SK-MEL-5 (cell line): ENCODE data around the gene XRCC5. TPM values are rescaled to one million over a fixed set of nuclear protein-coding genes. Genes with fewer than 3 reads are reported as not detected.

Experiments
- DNase-seq: peaks from one replicate; pipeline ENCODE4 v3.0.0-alpha.2; 2016; ENCODE audit warnings: low read depth, low spot score
- in situ Hi-C: cut with HindIII; loops from 2 replicates; pipeline ENCODE4 v1.10.0; 2016; ENCODE audit warnings: low sequenced_read_pairs, high pct_unique_total_duplicates, low pct_unique_long_range_greater_than_20kb
- total RNA-seq: library from RNA; depleted of rRNA; stranded (reverse); fragments of >200 nt; shearing (Covaris generic); gene quantifications from 2 replicates; pipeline ENCODE4 v1.2.3, GENCODE V29; 2014

Gene XRCC5
- total RNA-seq, 1 experiment from 2014 or later = 381 TPM

DNA sequence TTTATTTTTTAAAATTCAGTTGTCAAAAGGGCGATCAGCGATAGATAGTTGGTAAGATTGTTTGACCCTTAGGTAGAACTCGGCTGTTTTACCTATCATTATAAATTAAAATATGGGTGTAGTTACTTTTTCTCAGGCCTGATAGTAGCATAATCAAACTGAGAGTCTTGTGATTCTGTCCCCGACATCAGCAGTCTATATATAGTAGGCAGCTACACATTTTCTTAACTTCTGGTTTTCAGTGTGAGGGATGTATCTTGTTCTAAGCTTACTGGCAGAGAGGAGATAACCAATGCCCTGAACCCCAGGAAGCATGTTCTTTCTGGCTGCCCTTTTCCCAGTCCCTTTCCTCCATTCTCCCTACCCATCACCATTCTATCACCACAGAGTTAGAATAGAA lies 56.6 kb downstream of the XRCC5 start:
- in situ Hi-C loops = no loop called here

DNA sequence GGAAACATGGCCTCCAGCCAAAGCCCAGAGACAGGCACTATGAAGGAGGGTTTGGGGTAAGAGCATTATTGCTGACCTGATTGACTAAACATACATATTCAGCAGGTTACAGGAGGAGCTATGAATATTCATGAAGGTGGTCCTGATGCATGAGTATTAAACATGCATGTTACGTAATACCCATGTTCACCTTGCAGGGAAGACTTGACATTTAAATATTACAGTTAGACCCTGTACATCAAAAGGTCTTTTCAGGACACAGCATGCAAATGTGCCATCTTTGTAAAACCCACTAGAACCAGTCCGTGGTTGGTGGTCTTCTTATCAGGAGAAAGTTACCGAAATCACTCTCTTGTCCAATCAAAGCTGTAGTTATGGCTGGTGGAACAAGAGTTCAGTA lies 59.9 kb downstream of the XRCC5 start:
- DNase-seq = no peak
- in situ Hi-C loops = no loop called here

More for the DNA sequence above, 56.6 kb downstream of the XRCC5 start:
- DNase-seq = no peak

DNA sequence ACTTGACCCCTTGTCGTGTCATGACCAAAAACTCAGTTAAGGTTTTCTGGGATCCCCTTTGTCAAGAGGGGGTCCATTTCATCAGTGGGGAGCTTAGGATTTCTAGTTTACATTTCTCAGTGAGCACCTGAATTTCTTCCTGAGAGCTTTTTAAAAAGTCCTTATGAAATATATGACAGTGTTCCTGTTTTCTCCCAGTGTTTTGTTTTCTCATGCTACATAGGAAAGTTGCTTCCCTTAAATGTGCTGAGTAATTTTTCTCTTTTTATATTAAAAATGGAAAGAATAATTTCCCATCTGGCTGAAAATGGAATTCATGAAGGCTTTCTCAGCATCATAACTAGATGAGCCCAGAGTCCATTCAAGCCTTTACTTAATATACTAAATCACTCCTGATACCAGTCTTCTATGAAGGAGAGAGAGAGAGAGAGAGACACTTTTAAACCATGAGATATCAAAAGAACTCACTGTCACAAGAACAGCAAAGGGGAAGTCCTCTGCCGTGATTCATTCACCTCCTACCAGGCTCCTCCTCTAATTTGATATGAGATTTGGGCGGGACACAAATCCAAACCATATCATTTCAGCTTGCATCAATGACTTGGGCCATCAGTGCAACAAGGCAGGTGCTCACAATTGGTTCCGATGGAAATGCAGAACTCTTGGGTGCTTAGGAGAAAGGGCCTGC lies 61.1 kb downstream of the XRCC5 start:
- no peak for DNase-seq
- in situ Hi-C loops = no loop called here

DNA sequence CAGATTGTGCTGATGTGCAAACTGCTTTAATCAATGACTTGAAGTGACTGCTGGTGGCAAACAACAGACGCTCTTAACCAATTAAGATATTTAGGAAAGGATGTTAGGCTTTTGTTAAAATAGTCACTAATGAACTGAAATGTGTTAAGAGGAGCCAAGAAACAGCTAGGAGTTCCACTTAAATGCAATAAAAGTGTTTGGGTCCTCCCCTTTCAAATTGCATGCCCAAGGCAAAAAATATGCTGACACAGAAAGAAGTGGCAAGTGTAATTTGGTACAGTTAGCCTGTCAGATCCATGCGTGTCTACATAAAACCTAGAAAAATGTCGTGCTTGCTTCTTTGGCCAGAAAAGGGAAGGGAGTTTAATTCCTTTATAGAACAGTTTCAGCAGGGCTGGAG lies 61.9 kb downstream of the XRCC5 start:
- DNase-seq = no peak
- in situ Hi-C loops = no loop called here

DNA sequence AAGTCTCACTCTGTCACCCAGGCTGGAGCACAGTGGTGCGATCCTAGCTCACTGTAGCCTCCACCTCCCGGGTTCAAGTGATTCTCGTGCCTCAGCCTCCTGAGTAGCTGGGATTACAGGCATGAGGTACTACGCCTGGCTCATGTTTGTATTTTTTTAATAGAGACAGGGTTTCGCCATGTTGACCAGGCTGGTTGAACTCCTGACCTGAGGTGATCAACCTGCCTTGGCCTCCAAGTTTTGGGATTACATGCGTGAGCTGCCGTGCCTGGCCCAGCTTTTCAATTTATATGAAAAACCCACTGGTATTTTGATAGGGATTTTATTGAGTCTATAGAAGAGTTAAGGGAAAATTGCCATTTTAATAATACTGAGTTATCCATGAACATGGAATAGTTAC lies 63.3 kb downstream of the XRCC5 start:
- DNase-seq = no peak
- in situ Hi-C loops = no loop called here

DNA sequence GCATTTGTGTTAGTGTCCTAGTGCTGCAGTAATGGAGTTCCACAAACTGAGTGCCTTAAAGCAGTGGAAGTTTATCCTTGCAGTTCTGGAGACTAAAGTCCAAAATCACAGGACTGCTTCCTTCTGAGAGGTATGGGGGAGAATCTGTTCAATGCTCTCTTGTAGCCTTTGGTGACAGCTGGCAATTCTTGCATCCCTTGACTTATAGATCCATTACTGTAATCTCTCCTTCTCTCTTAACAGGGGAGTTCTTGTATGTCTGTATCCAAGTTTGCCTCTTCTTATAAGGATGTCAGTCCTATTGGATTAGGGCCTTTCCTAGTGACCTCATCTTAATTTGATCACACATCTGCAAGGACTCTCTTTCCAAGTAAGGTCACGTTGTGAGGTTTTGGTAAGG lies 69.9 kb downstream of the XRCC5 start:
- in situ Hi-C loops = no loop called here
- DNase-seq = no peak

DNA sequence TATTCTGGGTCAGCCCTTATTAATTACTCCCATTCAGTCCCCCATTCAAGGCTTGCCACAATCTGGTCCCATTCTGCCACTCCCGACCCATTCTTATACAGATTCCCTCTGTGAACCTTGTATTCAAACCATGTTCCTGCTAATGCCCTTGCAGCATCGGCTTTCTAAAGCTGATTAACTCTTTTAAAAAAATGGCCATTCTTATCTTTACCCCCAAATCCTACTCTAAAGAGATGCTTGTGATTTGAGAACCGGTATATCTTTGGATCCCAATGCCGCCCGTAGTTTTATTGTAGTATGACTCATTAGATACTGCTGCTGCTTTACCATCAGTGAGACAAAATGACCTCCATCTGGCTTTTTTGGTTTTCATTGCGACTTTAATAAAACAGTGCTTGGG lies 72.2 kb downstream of the XRCC5 start:
- DNase-seq = no peak
- in situ Hi-C loops = no loop called here

DNA sequence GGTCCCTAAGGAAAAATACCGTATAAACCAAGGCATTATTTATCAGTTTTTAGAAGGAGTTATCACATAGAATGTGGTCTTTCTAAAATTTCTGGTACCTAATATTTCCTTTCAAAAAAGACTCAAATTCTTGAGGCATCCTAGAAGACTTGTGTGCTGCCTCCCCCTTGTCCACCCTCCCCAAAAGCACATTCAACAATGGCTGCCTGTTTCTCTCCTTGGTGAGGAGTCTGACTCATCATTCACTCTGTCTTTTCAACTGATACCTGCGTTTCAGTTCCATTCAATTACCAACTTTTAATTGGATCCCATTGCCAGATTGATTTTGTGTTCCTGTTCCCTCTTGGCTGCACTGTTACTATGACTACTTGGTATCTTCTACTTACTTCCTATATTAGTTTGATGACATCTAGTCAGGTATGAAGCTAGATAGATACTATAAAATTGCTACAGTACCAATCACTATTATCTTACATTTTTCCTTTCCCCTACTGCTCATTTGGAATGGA lies 72.9 kb downstream of the XRCC5 start:
- in situ Hi-C loops = no loop called here
- DNase-seq = peak; percentile 15

DNA sequence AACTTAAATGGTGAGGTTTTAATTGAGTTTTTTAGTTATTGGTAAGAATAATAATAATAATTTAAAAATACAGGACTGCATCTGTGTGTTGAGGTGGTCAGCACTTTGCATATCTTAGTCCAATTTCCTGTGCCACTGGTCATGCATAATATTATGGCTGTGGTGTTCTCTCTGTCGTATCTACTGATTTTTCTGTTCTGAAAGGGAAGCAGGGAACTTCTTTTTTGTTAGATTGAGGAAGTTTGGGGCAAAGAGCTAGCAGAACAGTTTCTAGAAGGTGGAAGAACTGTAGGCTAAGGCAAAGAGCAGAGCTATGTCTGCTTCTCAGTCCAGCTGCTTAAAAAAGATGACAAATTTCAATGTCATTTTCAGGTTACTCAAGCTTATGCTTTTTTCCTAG lies 74.3 kb downstream of the XRCC5 start:
- in situ Hi-C loops = no loop called here
- no peak for DNase-seq

DNA sequence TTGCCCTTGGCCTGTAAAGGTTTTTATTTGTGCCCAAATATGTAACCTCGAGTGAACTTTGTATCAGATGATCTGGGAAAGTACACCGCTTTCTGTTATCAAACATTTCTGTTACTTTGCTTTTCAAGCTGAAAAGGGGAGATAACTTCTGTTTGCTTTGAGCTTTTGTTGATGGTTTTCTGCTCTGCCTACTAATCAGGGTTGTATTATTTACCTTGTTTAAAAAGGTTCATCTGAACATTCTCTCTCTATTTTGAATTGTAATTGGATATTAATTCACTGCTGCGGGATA lies 79.4 kb downstream of the XRCC5 start:
- in situ Hi-C loops = no loop called here
- no peak for DNase-seq

DNA sequence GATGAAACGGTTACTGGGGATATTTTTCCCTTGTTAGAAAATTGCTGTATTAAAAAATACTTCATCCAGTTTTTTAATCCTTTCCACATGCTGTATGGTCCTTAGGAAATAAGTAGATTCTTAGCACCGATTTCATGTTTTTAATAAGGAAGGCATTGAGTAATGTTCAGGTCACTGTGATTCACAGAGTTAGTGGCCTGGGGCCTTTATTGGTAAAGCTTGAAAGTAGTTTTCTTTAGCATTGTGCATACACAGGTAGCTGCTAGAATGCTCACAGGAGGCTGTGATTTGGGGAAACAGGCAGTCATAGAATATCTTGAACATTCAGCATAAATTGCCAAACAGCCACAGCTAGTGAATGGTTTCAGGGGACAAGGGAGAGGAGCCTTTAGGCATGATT lies 79.8 kb downstream of the XRCC5 start:
- in situ Hi-C loops = no loop called here
- DNase-seq = no peak

DNA sequence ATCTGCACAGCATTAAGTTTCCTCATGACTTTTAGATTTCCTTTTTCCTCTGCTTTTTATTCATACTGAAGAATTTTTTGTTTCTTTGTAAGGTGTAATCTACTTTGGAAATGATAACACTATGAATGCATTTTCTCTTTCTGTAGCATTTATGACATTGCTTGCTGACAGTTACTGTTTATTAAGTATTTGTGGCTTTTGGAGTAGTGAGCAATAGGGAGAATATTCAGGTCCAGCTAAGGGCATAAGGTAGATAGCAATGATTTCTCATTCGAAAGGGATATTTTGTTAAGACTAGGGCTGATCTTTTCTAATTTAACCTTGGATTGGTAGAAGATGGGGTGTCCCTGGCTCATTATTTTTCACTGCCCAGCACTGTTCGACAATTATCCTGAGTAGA lies 80.3 kb downstream of the XRCC5 start:
- no peak for DNase-seq
- in situ Hi-C loops = no loop called here

DNA sequence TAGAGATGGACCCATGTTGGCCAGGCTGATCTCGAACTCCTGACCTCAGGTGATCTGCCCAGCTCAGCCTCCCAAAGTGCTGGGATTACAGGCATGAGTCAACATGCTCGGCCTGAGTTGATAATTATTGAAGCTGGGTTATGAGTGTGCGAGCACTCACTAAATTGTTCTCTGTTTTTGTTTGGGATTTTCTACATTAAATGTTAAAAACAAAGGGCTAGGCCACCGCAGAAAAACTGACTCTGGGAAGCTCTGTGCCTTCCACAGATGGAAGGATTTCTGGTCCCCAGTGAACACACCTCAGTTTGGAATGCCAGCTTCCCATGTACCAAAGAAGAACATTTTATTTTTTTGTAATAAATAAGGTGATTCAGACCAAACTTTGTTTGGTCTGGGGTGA lies 83.0 kb downstream of the XRCC5 start:
- in situ Hi-C loops = no loop called here
- DNase-seq = no peak

DNA sequence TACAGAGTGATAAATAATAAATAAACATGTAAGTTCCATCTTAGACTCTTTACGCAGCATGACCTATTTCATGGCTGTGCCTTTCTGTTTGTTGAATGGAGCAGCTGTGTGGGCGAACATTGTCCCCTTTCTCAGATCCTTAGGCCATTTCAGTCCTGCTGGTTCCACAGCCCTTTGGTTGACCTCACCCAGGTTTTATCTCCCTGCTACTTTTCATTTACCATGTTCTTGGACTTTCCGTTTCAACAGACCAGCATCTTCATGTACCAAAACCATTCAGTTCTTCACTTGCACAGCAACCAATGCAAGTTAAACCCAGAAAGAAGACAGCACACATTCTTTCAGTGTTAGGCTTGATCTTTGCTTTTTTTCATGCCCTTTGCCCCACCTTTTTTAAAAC lies 83.8 kb downstream of the XRCC5 start:
- no peak for DNase-seq
- in situ Hi-C loops = no loop called here

DNA sequence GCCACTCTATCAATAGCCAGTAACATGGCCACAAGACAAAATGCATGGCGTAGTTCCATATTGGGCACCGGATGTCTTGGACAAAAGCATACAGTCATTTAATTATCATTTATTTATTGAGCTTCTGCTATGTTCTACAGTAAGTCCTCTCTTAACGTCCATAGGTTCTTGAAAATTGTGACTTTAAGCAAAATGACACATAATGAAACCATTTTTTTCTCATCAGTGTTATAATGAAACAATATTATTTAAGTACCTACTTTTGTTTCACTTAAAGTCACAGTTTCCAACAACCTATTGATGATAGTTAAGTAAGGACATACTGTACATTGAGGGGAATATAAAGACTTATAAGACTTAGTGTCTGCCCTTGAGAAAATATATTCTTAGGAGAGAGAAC lies 84.9 kb downstream of the XRCC5 start:
- in situ Hi-C loops = no loop called here
- DNase-seq = no peak

DNA sequence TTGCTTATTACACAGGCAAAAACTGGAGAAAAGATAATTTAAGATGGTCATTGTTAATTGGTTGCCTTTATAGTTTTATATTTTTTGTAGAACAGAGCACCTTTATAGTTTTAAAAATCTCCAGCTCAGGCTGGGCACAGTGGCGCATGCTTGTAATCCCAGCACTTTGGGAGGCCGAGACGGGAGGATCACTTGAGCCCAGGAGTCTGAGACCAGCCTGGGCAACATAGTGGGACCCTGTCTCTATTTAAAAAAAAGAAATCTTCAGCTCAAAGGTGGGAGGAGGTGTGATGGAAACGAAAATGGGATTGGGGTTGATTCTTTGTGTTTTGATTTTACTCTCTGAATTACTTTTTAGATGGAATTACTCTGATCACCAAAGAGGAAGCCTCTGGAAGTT lies 85.4 kb downstream of the XRCC5 start:
- in situ Hi-C loops = no loop called here
- no peak for DNase-seq

DNA sequence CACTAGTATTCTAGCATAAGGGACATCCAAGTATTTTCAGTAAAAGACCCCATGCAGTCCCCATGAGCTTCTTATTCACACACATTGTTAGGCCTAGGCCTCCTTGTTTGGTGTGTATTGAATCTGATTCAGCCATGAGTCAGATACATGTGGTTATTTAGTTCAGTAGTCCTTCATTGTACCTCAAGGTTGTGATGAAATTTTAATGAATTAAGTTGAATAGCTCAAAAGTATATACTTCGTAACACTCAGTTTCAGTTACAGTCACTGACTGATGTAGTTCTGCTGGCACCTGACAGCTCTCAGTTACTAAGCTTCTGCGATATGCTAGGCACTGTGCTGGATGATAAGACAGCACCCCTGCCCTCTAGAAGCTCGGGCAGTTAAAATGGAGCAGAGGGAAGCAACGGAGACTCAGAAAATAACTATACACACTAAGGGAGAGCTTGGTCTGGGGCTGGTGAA lies 86.4 kb downstream of the XRCC5 start:
- peak; percentile 52 for DNase-seq
- in situ Hi-C loops = no loop called here

DNA sequence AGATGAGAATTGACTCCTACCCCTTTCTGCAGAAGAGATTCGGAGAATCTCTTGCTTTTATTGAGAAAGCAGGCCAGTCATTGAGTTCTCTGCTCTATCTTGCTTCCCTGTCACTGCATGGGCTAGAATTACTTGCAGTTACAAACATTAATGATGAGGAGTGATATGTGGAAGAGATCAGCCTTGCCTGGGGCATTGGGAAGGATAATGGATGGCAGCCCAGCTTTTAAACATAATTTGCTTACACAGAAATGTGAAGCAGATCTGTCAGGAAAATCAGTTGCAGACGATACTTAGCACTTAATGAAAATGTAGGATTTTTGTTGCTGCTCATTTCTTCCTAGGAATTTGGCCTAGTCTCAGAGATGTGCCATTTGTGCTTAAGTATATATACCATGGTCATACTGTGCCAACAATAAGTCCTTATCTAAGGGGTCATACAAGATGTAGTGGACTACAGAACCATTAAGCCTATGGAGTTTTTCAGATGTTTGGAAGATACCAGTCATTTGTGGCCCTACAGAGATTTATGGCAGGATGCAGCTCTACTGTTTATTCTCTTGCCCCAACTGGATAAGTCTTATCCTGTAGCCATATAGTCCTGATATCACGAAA lies 92.7 kb downstream of the XRCC5 start:
- in situ Hi-C loops = no loop called here
- DNase-seq = no peak

DNA sequence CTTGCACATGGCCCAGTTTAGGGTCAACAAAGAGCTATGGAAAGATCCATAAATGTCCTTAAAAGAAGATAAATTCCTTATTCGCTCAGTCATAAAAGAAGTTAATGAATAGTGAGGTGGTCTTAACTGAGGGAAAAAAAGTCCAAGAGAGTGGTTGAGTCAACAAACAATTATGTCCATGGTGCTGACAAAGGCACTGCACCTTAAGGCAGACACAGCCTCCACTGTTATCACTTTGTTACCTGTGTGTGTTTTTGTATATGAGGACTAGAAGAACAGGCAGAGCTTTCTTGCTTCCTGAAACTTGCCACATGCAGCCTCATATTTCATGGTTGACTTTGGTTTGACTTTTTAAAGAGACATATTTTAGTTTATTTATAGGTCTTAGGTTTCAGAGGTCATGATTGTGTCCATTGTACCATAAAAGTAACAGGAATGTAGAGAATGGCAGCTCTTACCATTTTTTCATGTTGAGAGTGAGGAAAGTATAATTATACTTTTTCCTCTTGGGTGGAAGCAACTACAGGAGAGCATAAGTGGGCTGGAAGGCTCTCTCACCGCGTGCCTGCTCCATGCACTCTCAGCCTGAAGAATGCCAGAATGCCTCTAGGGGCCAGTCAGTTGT lies 93.6 kb downstream of the XRCC5 start:
- no peak for DNase-seq
- in situ Hi-C loops = no loop called here
